ENCODE data around the gene MT1M. TPM values are rescaled to one million over a fixed set of nuclear protein-coding genes. Genes with fewer than 3 reads are reported as not detected.

The MT1M gene
- total and polyA plus RNA-seq, 2 of the 4 experiments (the other 2 are of a cell fraction), result 0.10 TPM; not detected in 1

DNA sequence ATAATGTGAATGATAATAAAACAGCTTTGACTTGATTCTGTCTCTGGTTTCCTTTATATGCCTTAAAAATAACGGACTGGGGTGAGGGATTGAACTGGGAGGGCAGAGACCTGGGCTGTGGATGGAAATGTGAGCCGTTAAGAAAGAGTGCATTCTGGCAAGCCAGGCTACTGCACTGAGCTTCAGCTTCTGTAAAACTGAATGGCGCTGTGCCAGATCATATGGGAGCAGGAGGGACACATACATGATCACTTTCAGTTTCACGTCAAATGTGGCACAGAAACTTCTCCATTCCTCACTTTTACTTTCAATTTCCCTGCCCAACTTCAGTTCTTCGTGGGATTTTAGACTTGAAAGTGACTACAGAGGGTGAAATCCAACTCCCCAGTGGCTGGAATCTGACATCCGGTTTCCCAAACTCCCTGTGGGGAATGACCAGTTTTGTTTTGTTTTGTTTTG lies 23.0 kb upstream of the MT1M start (continued):
- TF ChIP-seq BHLHE40 (IDR thresholded peaks at IDR 0.05; ENCODE audit: low read depth, low read length), result no peak

DNA sequence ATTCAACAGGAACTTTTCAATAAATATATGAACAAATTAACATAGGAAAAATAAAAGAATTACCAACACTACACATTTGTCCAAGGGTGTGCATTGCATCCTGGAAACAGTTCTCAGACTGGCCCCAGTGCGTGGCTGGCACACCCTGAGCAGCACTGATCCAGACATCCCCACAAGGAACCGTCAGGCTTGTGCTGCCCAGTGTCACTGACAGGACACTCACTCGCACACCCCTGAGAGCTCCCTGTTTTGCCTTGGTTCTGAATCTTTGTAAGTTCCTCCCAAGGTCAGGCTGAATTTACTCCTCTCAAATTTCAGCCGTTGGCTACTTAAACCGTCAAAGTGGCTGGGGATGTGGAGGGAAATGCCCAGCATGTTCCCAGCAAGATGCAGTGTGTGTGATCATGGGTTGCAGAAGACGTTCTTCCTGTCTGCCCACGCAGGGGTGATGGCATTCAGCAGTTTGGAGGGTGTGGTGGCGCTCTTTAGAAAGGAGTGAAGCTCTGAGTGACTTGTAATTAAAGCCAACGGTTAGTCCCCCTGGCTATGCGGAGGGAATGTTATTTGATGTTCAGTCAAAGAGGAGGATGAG lies 22.3 kb upstream of the MT1M start:
- CTCF ChIA-PET, result interaction anchor here (1.6 kb wide), 1 partner anchor 10 kb away, joined by 4 read pairs; no protein-coding TSS in a partner anchor
- H3K4me3 ChIP-seq (ENCODE audit: insufficient read depth, low read depth, low read length), result peak overlapping the region; percentile 35
- POLR2A ChIA-PET (ENCODE audit: unreplicated experiment), result no interaction called here
- TF ChIP-seq, protein P1, sequence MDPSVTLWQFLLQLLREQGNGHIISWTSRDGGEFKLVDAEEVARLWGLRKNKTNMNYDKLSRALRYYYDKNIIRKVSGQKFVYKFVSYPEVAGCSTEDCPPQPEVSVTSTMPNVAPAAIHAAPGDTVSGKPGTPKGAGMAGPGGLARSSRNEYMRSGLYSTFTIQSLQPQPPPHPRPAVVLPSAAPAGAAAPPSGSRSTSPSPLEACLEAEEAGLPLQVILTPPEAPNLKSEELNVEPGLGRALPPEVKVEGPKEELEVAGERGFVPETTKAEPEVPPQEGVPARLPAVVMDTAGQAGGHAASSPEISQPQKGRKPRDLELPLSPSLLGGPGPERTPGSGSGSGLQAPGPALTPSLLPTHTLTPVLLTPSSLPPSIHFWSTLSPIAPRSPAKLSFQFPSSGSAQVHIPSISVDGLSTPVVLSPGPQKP (IDR thresholded peaks at IDR 0.05; ENCODE audit: borderline replicate concordance, low read depth, low read length), result no peak
- TF ChIP-seq RFX5 (IDR thresholded peaks at IDR 0.05; ENCODE audit: low read depth, low read length), result no peak
- TF ChIP-seq, protein P2, sequence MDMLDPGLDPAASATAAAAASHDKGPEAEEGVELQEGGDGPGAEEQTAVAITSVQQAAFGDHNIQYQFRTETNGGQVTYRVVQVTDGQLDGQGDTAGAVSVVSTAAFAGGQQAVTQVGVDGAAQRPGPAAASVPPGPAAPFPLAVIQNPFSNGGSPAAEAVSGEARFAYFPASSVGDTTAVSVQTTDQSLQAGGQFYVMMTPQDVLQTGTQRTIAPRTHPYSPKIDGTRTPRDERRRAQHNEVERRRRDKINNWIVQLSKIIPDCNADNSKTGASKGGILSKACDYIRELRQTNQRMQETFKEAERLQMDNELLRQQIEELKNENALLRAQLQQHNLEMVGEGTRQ (IDR thresholded peaks at IDR 0.05; ENCODE audit: low read depth, low read length), result no peak
- no peak for TF ChIP-seq RAD21 (IDR thresholded peaks at IDR 0.05; ENCODE audit: low read length)
- no peak for TF ChIP-seq MAFK (IDR thresholded peaks at IDR 0.05; ENCODE audit: low read depth, low read length)
- TF ChIP-seq SMC3 (IDR thresholded peaks at IDR 0.05; ENCODE audit: low read depth, low read length), result peak; percentile 25
- TF ChIP-seq NFE2L2 (IDR thresholded peaks at IDR 0.05; ENCODE audit: low read depth, low read length), result no peak
- peak; percentile 19; the same call in 1 of the 2 replicates for TF ChIP-seq MXI1 (IDR thresholded peaks at IDR 0.05; ENCODE audit: borderline replicate concordance, low read depth, low read length)
- 0 out of 2 replicates have a peak, but pooled peaks have one; percentile 32 for TF ChIP-seq BHLHE40 (IDR thresholded peaks at IDR 0.05; ENCODE audit: low read depth, low read length)
- peak; percentile 98 for TF ChIP-seq POLR2A (IDR thresholded peaks at IDR 0.05; ENCODE audit: low read depth, low read length)
- TF ChIP-seq FOS (IDR thresholded peaks at IDR 0.05; ENCODE audit: low read depth, low read length), result peak; percentile 18; the same call in 1 of the 2 replicates
- TF ChIP-seq CTCF (conservative IDR thresholded peaks at IDR 0.05; ENCODE audit: low read depth, low read length), result no peak
- TF ChIP-seq CHD1 (IDR thresholded peaks at IDR 0.05; ENCODE audit: low read depth, low read length), result no peak

More for the DNA sequence above, 22.3 kb upstream of the MT1M start:
- no TSS peak for BruUV-seq (replicated peaks)
- Histone ChIP-seq H3K18ac (ENCODE audit: low read depth, low read length) (peak overlapping the region; percentile 90), H3K14ac (replicated peaks; ENCODE audit: low read depth, low read length) (peak overlapping the region; percentile 83), H2AFZ (replicated peaks; ENCODE audit: low read length, poor library complexity) (peak overlapping the region; percentile 52), H4K20me1 (ENCODE audit: insufficient read depth, low read length) (peaks cover 11% of the 10 kb centered on the region), H3K9me3 (ENCODE audit: control insufficient read depth, insufficient read depth, low read length) (no peaks in the 10 kb centered on the region), H3K4me1 (ENCODE audit: control insufficient read depth, insufficient read depth, low read length) (peaks cover 35% of the 10 kb centered on the region), H2BK20ac (ENCODE audit: low read depth, low read length) (peak overlapping the region; percentile 71), H3K9me1 (ENCODE audit: insufficient read depth, low read length) (peaks cover 23% of the 10 kb centered on the region), H3K4ac (ENCODE audit: low read depth, low read length) (peak overlapping the region; percentile 82), H3K27ac (ENCODE audit: insufficient read depth, low read length) (peak overlapping the region; percentile 70), H2AK9ac (replicated peaks; ENCODE audit: low read depth, low read length, poor library complexity) (peak overlapping the region; percentile 21), H2AK5ac (ENCODE audit: low read depth, low read length) (peak overlapping the region; percentile 73), H3K23ac (ENCODE audit: low read depth, low read length) (peak overlapping the region; percentile 89), H3K27me3 (ENCODE audit: control insufficient read depth, insufficient read depth, low read length) (no peaks in the 10 kb centered on the region), H4K8ac (ENCODE audit: low read depth in 2 of 2, low read length in 2 of 2) (peak overlapping the region; percentile 37 to 81), H2BK5ac (ENCODE audit: low read depth, low read length, poor library complexity, severe bottlenecking) (peak overlapping the region; percentile 98), H3K56ac (ENCODE audit: extremely low read depth, insufficient read depth, low read length) (peak overlapping the region; percentile 73), H3K79me1 (ENCODE audit: low read depth in 1 of 2, low read length in 2 of 2) (peaks cover 2 to 55% of the 10 kb centered on the region in 2 experiments; a peak in 3 of 4 replicates), H4K91ac (ENCODE audit: insufficient read depth, low read depth, low read length) (peak overlapping the region; percentile 90), H3K36me3 (ENCODE audit: control insufficient read depth, insufficient read depth, low read length) (no peaks in the 10 kb centered on the region), H3K9ac (ENCODE audit: low read depth, low read length) (peak overlapping the region; percentile 28), H3K4me2 (ENCODE audit: low read depth, low read length) (peak overlapping the region; percentile 78), H4K5ac (ENCODE audit: low read depth, low read length) (peak overlapping the region; percentile 88), H2BK15ac (ENCODE audit: low read depth, low read length) (peak overlapping the region; percentile 55), H2BK120ac (ENCODE audit: low read depth, low read length) (peak overlapping the region; percentile 96)
- dilution Hi-C loops (cut with HindIII; ENCODE audit: low sequenced_read_pairs, unreplicated experiment) (no loop called here), in situ Hi-C loops (cut with MboI; ENCODE audit: low sequenced_read_pairs) (no loop called here), intact Hi-C loops (cut with micrococcal nuclease) (no loop called here)
- peak; percentile 97 for DNase-seq
- 19% methylated on average over 6 of the region's 10 CpGs; no CpG with 5 or more reads in 1 of the 2 experiments for WGBS, 2 experiments (ENCODE audit: extremely low coverage in 2 of 2, insufficient read length in 1 of 2)
- peak; percentile 1; the same call in 1 of the 2 replicates for ATAC-seq (ENCODE audit: low read depth)
